Measurements from ENCODE around the gene PPARG. TPM values are rescaled to one million over a fixed set of nuclear protein-coding genes. Genes with fewer than 3 reads are reported as not detected.
"Not testable (repeated sequence)": the region's sequence is repeated elsewhere in the genome, so short reads cannot be mapped to it uniquely, and the experiment has no call there.

PPARG gene
- total and polyA plus RNA-seq, 9 donors: 2.0 to 7.5 (median 3.5) TPM

DNA sequence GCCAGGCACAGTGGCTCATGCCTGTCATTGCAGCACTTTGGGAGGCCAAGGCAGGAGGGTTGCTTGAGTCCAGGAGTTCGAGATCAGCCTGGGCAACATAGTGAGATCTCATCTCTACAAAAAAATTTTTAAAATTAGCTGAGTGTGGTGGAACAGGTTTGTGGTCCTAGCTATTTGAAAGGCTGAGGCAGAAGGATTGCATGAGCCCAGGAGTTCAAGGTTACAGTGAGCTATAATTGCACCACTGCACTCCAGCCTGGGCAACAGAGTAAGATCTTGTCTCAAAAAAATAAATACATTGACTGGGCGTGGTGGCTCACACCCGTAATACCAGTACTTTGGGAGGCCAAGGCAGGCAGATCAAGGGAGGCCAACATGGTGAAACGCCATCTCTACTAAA lies 168.5 kb downstream of the PPARG start:
- not testable (repeated sequence) for H3K27ac ChIP-seq (ENCODE audit: low read length); DNase-seq; H3K9me3 ChIP-seq (replicated peaks; ENCODE audit: control insufficient read depth, low read depth, low read length); H3K36me3 ChIP-seq (ENCODE audit: control insufficient read depth, insufficient read depth, low read length); H3K4me3 ChIP-seq (ENCODE audit: low read length); H3K27me3 ChIP-seq (ENCODE audit: control insufficient read depth, insufficient read depth, low read length); H3K4me1 ChIP-seq (ENCODE audit: control insufficient read depth, insufficient read depth, low read length)
- 67% methylated on average over 2 of the region's 4 CpGs for WGBS (ENCODE audit: insufficient coverage)

DNA sequence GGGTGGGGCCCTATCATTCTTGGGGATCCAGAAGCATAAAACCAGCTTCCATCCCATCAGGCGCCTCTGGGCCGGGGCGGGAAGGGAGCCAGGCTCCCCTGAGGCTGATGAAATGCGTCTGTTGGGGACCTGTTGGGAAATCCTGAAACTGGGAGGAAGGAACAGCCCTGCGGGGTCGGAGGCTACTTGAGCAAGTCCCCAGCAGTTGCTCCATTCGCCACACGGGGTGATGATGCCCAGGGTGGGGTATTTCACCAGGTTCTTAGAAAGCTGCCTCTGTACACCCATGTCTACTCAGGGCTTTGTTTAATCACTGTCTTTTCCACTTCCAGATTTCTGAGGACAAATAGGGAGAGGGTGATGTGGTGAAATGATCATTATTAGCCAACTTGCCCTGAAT lies 170.0 kb downstream of the PPARG start:
- H3K36me3 ChIP-seq (ENCODE audit: control insufficient read depth, insufficient read depth, low read length): no peaks in the 10 kb centered on the region
- no peaks in the 10 kb centered on the region for H3K27me3 ChIP-seq (ENCODE audit: control insufficient read depth, insufficient read depth, low read length)
- WGBS (ENCODE audit: insufficient coverage): 35% methylated on average over 3 of the region's 8 CpGs
- H3K27ac ChIP-seq (ENCODE audit: low read length): no peak overlapping the region
- H3K9me3 ChIP-seq (replicated peaks; ENCODE audit: control insufficient read depth, low read depth, low read length): no peaks in the 10 kb centered on the region
- DNase-seq: no peak
- H3K4me1 ChIP-seq (ENCODE audit: control insufficient read depth, insufficient read depth, low read length): peaks cover 8% of the 10 kb centered on the region
- no peak overlapping the region for H3K4me3 ChIP-seq (ENCODE audit: low read length)

DNA sequence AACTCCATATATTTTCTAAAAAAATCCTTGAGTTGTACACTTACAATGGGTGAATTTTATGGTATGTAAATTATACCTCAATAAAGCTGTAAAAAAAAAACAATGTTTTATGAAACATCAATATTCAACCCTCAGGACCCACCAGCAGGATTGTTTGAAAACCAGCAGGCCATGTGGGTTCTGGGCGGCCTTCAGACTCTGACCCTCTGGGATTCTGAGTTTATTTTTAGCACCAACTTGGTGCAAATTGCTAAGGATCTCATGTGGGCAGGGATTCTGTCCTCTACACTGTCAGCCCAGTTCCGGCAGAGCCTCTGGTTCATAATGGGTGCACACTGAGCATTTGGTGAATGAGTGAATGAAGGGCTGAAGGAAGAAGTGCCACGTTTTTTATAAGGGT lies 171.3 kb downstream of the PPARG start:
- H3K4me1 ChIP-seq (ENCODE audit: control insufficient read depth, insufficient read depth, low read length): peaks cover 8% of the 10 kb centered on the region
- H3K27ac ChIP-seq (ENCODE audit: low read length): no peak overlapping the region
- 87% methylated on average over 3 of the region's 3 CpGs for WGBS (ENCODE audit: insufficient coverage)
- H3K9me3 ChIP-seq (replicated peaks; ENCODE audit: control insufficient read depth, low read depth, low read length): no peaks in the 10 kb centered on the region
- no peak for DNase-seq
- H3K27me3 ChIP-seq (ENCODE audit: control insufficient read depth, insufficient read depth, low read length): no peaks in the 10 kb centered on the region
- H3K4me3 ChIP-seq (ENCODE audit: low read length): no peak overlapping the region
- no peaks in the 10 kb centered on the region for H3K36me3 ChIP-seq (ENCODE audit: control insufficient read depth, insufficient read depth, low read length)

DNA sequence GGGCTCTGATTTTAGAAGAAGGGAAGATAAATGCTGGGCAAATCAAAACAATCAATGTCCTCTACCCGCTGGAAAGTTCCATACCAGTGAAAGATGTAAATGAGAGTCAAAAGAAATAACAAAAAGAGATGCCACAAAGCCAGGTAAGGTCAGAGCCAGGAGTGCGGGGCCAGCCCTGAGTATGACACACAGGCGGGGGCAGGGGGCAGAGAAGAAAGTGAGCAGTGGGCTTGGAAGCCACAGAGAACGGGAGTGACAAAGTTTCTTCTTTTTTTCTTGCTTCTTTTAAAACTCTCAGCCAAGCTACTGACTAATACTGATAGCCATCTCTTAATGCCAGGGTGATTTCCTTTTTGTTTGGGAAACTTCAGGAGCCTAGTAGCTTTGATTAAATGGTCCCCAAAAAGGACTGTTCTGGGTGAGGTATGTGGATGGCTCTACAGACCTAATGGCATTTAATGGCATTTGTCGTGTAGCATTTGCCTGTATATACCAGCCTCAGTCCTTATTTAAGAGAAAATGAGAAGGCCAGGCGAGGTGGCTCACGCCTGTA lies 172.3 kb downstream of the PPARG start:
- no peak overlapping the region for H3K4me3 ChIP-seq (ENCODE audit: low read length)
- H3K9me3 ChIP-seq (replicated peaks; ENCODE audit: control insufficient read depth, low read depth, low read length): no peaks in the 10 kb centered on the region
- H3K27ac ChIP-seq (ENCODE audit: low read length): no peak overlapping the region
- peaks cover 8% of the 10 kb centered on the region for H3K4me1 ChIP-seq (ENCODE audit: control insufficient read depth, insufficient read depth, low read length)
- WGBS (ENCODE audit: insufficient coverage): 100% methylated on average over 2 of the region's 7 CpGs
- DNase-seq: no peak
- H3K27me3 ChIP-seq (ENCODE audit: control insufficient read depth, insufficient read depth, low read length): no peaks in the 10 kb centered on the region
- no peaks in the 10 kb centered on the region for H3K36me3 ChIP-seq (ENCODE audit: control insufficient read depth, insufficient read depth, low read length)

DNA sequence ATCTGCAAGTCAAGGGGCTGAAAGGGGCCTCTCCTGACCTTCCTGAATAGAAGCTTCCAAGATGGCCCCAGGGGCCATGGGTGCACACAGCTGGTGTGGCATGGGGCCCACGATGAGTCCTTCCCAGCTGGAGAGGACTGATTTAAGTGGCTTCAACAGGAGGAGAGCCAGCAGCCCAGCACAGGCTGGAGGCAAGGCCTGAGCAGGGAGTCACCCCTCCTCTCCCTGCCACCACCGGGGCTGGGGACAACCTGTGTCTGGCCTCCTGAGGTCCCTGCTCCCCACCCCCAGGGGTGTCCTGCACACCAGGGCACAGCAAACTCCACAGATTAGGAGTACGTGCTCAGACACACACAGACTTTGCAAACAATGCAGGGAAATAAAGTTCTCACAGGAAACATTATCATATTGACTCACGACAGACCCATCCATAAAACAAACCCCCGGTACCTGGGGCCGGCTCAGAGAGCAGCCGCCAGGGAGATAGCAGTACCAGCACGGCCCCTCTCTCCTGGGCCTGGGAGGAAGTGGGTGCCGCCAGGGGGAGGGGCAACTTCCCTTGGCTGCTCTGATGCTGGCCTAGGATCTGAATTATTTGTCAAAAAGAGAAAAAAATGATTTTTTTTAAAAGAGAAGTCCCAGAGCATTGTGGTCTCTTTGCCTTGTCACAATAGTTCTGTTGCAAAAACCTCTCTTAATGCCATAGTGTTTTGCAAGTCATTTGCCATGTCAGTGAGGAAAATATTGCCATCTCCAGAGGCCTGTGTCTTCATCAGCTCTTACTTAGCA lies 173.5 kb downstream of the PPARG start:
- Histone ChIP-seq H3K9me3 (replicated peaks; ENCODE audit: control insufficient read depth, low read depth, low read length) (no peaks in the 10 kb centered on the region), H3K36me3 (ENCODE audit: control insufficient read depth, insufficient read depth, low read length) (no peaks in the 10 kb centered on the region), H3K4me1 (ENCODE audit: control insufficient read depth, insufficient read depth, low read length) (peaks cover 8% of the 10 kb centered on the region), H3K27ac (ENCODE audit: low read length) (no peak overlapping the region), H3K4me3 (ENCODE audit: low read length) (no peak overlapping the region), H3K27me3 (ENCODE audit: control insufficient read depth, insufficient read depth, low read length) (no peaks in the 10 kb centered on the region)
- no peak for DNase-seq
- WGBS (ENCODE audit: insufficient coverage): 27% methylated on average over 6 of the region's 9 CpGs

DNA sequence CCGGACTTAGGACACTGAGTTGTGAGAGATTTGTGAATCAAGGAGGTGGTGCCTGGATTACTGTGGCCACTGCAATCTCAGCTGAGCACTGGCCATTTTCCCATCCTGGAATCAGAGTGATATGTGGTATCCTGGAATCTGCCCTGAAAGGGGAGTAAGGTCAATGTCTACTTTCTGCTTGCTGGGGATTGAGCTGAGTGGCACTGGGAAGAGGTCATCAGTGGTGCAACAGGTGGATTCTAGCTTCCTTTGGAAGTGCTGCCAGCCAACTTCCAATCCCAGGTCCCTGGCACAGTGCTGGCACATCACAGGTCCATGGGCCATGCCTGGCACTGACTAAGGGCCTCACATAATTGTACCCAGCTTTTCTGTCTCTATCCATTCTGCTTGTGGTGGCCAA lies 174.8 kb downstream of the PPARG start:
- WGBS (ENCODE audit: insufficient coverage): no CpG with 5 or more reads among the region's 1 CpG

DNA sequence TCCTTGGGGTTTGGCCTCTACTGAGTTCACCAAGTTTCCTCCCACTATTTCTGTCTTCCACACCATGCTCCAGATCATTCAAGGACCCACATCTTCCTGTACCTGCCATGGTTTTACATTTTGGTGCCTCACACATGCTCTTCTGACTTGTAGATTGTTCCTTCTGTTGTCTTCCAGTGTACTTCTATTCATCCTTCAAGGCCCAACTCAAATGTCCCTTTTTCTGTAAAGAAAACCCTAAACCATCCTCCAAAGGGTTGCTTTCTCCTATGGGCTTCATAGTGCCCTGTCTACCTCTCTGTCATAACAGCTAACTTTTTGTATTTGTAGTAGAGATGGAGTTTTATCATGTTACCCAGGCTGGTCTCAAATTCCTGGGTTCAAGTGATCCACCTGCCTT lies 175.3 kb downstream of the PPARG start:
- Histone ChIP-seq H3K4me3 (ENCODE audit: low read length) (no peak overlapping the region), H3K9me3 (replicated peaks; ENCODE audit: control insufficient read depth, low read depth, low read length) (no peaks in the 10 kb centered on the region), H3K27ac (ENCODE audit: low read length) (no peak overlapping the region), H3K27me3 (ENCODE audit: control insufficient read depth, insufficient read depth, low read length) (no peaks in the 10 kb centered on the region), H3K4me1 (ENCODE audit: control insufficient read depth, insufficient read depth, low read length) (peaks cover 8% of the 10 kb centered on the region), H3K36me3 (ENCODE audit: control insufficient read depth, insufficient read depth, low read length) (no peaks in the 10 kb centered on the region)
- no peak for DNase-seq

More for the DNA sequence above, 174.8 kb downstream of the PPARG start:
- no peaks in the 10 kb centered on the region for H3K9me3 ChIP-seq (replicated peaks; ENCODE audit: control insufficient read depth, low read depth, low read length)
- no peaks in the 10 kb centered on the region for H3K36me3 ChIP-seq (ENCODE audit: control insufficient read depth, insufficient read depth, low read length)
- H3K4me1 ChIP-seq (ENCODE audit: control insufficient read depth, insufficient read depth, low read length): peaks cover 8% of the 10 kb centered on the region
- H3K27me3 ChIP-seq (ENCODE audit: control insufficient read depth, insufficient read depth, low read length): no peaks in the 10 kb centered on the region
- DNase-seq: no peak
- no peak overlapping the region for H3K4me3 ChIP-seq (ENCODE audit: low read length)
- no peak overlapping the region for H3K27ac ChIP-seq (ENCODE audit: low read length)

DNA sequence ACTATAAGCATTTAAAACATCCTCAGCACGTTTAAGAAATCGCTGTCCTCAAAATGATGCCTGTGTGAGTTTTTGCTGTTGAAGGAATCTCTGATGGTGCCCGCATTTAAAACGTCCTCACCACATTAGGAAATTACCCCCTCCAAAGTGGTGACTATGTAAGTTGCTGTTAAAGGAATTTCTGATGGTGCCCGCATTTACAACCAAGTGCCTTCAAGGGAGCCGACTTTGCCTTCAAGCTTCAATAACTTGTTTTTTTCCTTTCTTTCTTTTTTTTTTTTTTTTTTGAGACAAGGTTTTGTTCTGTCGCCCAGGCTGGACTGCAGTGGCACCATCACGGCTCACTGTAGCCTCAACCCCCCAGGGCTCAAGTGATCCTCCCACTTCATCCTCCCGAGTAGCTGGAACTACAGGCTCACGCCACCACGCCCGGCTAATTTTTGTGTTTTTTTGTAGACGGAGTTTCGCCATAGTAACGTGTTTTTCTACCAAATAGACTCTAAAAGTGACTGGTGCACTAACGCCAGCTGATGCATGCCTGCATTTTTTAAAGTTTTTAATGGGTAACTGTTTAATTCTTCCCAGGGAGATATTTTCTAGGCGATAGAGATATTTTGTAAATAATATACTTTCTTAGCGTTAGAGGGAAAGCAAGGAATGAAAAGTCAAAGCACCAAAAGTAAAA lies 176.4 kb downstream of the PPARG start:
- Histone ChIP-seq H3K27ac (ENCODE audit: low read length) (no peak overlapping the region), H3K4me3 (ENCODE audit: low read length) (no peak overlapping the region), H3K9me3 (replicated peaks; ENCODE audit: control insufficient read depth, low read depth, low read length) (no peaks in the 10 kb centered on the region), H3K27me3 (ENCODE audit: control insufficient read depth, insufficient read depth, low read length) (no peaks in the 10 kb centered on the region), H3K36me3 (ENCODE audit: control insufficient read depth, insufficient read depth, low read length) (no peaks in the 10 kb centered on the region), H3K4me1 (ENCODE audit: control insufficient read depth, insufficient read depth, low read length) (peaks cover 8% of the 10 kb centered on the region)
- no peak for DNase-seq
- 93% methylated on average over 7 of the region's 18 CpGs for WGBS (ENCODE audit: insufficient coverage)

DNA sequence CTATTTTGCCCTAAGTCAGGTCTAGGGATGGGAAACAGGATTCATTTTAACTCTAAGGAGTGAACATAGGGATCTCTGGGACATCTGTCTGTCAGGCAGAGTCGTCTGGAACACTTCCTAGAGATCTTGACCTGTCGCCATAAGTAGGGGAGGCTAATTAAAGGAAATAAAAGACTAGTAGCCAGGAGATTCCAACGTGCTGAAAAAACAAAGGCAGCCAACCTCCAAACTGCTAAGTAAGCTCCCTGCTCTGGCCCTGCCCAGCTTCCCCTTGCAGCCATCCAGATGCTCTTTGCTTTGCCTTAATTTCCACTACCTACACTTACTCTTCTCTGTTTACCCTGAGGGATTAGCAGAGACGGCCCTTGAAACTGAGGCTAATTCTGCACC lies 177.0 kb downstream of the PPARG start:
- no peak overlapping the region for H3K27ac ChIP-seq (ENCODE audit: low read length)
- no peaks in the 10 kb centered on the region for H3K36me3 ChIP-seq (ENCODE audit: control insufficient read depth, insufficient read depth, low read length)
- H3K4me1 ChIP-seq (ENCODE audit: control insufficient read depth, insufficient read depth, low read length): peaks cover 8% of the 10 kb centered on the region
- 23% methylated on average over 4 of the region's 4 CpGs for WGBS (ENCODE audit: insufficient coverage)
- H3K9me3 ChIP-seq (replicated peaks; ENCODE audit: control insufficient read depth, low read depth, low read length): no peaks in the 10 kb centered on the region
- H3K27me3 ChIP-seq (ENCODE audit: control insufficient read depth, insufficient read depth, low read length): no peaks in the 10 kb centered on the region
- DNase-seq: no peak
- H3K4me3 ChIP-seq (ENCODE audit: low read length): no peak overlapping the region

DNA sequence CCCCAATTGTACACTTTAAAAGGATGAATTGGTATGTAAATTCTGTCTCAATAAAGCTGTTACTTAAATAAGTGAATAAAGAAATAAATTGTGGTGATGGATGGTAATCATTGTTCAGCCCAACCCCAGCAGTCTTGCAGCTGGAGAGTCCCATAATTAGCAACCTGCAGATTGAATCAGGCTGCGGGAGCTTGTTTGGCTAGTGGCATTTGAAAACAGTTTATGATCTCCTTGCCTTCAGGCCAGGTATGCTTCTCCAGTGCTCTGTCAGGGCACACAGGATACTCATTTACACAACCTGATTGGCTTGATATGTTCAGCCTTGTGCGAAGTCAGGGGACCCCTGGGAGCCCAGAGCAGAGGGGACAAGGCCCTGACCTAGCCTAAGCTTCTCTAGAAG lies 178.9 kb downstream of the PPARG start:
- Histone ChIP-seq H3K4me3 (ENCODE audit: low read length) (no peak overlapping the region), H3K36me3 (ENCODE audit: control insufficient read depth, insufficient read depth, low read length) (no peaks in the 10 kb centered on the region), H3K27me3 (ENCODE audit: control insufficient read depth, insufficient read depth, low read length) (peaks cover 3% of the 10 kb centered on the region), H3K4me1 (ENCODE audit: control insufficient read depth, insufficient read depth, low read length) (peaks cover 3% of the 10 kb centered on the region), H3K9me3 (replicated peaks; ENCODE audit: control insufficient read depth, low read depth, low read length) (no peaks in the 10 kb centered on the region), H3K27ac (ENCODE audit: low read length) (no peak overlapping the region)
- no peak for DNase-seq
- 100% methylated on average over 1 of the region's 2 CpGs for WGBS (ENCODE audit: insufficient coverage)
